HepG2 (cell line): ENCODE results near the gene TST. TPM values are rescaled to one million over a fixed set of nuclear protein-coding genes. Genes with fewer than 3 reads are reported as not detected.

Source experiments
- HNRNPK ChIP-seq: fragments of 200-400 bp; formaldehyde crosslinking; IDR thresholded peaks from 2 replicates; pipeline ENCODE4 v1.6.1; 2018; ENCODE audit warnings: low read length, low read depth, moderate library complexity, mild to moderate bottlenecking; ENCODE audit not compliant: poor library complexity, severe bottlenecking
- NONO ChIP-seq, 2 experiments: fragments of 450-650 bp in 1 of 2; sonication (generic) in 1 of 2; formaldehyde crosslinking in 1 of 2; IDR thresholded peaks in 1 of 2; conservative IDR thresholded peaks in 1 of 2; 2 replicates each; pipeline versions ENCODE4 v1.6.1 to v1.8.0; 2017 to 2022; ENCODE audit warnings: mild to moderate bottlenecking in 1 of 2, missing genetic modification reagents in 1 of 2, moderate library complexity in 1 of 2
- NR3C1 ChIP-seq: sonication (generic); formaldehyde crosslinking; IDR thresholded peaks from 2 replicates; pipeline ENCODE4 v1.4.0; 2020; ENCODE audit warnings: missing genetic modification reagents
- NRL ChIP-seq: sonication (generic); formaldehyde crosslinking; IDR thresholded peaks from 2 replicates; pipeline ENCODE4 v1.5.0; 2020; ENCODE audit warnings: missing genetic modification reagents, mild to moderate bottlenecking, moderate library complexity, borderline replicate concordance
- REXO4 ChIP-seq: sonication (generic); formaldehyde crosslinking; IDR thresholded peaks from 2 replicates; pipeline ENCODE4 v1.8.0; 2022; ENCODE audit warnings: missing genetic modification reagents, mild to moderate bottlenecking, borderline replicate concordance
- YY1 ChIP-seq: IDR thresholded peaks from 2 replicates; pipeline ENCODE4 v1.6.1; 2011; ENCODE audit warnings: low read length, low read depth, moderate library complexity, mild to moderate bottlenecking; ENCODE audit not compliant: insufficient read depth, insufficient replicate concordance
- ZBTB3 ChIP-seq: sonication (generic); formaldehyde crosslinking; IDR thresholded peaks from 2 replicates; pipeline ENCODE4 v1.4.0; 2020; ENCODE audit warnings: low read depth, mild to moderate bottlenecking, moderate library complexity, missing genetic modification reagents, borderline replicate concordance
- ZNF180 ChIP-seq: sonication (generic); formaldehyde crosslinking; IDR thresholded peaks from 2 replicates; pipeline ENCODE4 v1.4.0; 2020; ENCODE audit warnings: low read depth, missing genetic modification reagents, borderline replicate concordance
- ZNF337 ChIP-seq: sonication (generic); formaldehyde crosslinking; IDR thresholded peaks from 2 replicates; pipeline ENCODE4 v1.5.1; 2020; ENCODE audit warnings: missing genetic modification reagents, low read depth, mild to moderate bottlenecking, borderline replicate concordance
- ZNF33A ChIP-seq: sonication (generic); formaldehyde crosslinking; IDR thresholded peaks from 2 replicates; pipeline ENCODE4 v1.5.1; 2020; ENCODE audit warnings: missing genetic modification reagents, mild to moderate bottlenecking, moderate library complexity, borderline replicate concordance
- ZNF782 ChIP-seq: sonication (generic); formaldehyde crosslinking; IDR thresholded peaks from 2 replicates; pipeline ENCODE4 v1.4.0; 2020; ENCODE audit warnings: missing genetic modification reagents, mild to moderate bottlenecking, borderline replicate concordance
- polyA plus RNA-seq, 8 experiments: library from polyadenylated mRNA; depleted of rRNA in 3 of 8; stranded (reverse) in 7 of 8; unstranded in 1 of 8; fragments of >200 nt; fragmentation: Illumina TruSeq in 4 of 8; extraction: Trizol in 4 of 8; gene quantifications; 2 replicates each; pipeline versions ENCODE4 v1.2.1 to v1.2.3, GENCODE V29; 2011 to 2016; ENCODE audit warnings: low read depth in 4 of 8, missing spikeins in 1 of 8, mixed read lengths in 1 of 8; ENCODE audit not compliant: insufficient read depth in 1 of 8
- total RNA-seq, 5 experiments: library from RNA; depleted of rRNA; stranded (reverse); fragments of >200 nt; fragmentation: Illumina TruSeq; extraction: Trizol; gene quantifications; 2 replicates each; pipeline ENCODE4 v1.2.3, GENCODE V29; 2016; ENCODE audit warnings: low read depth in 1 of 5
- TF ChIP-seq, protein P1 (sequence below): sonication (generic); formaldehyde crosslinking; IDR thresholded peaks from 2 replicates; pipeline ENCODE4 v1.5.1; 2020; ENCODE audit warnings: missing genetic modification reagents, mild to moderate bottlenecking, borderline replicate concordance
- TF ChIP-seq, protein P2 (sequence below): sonication (generic); formaldehyde crosslinking; IDR thresholded peaks from 2 replicates; pipeline ENCODE4 v1.4.0; 2020; ENCODE audit warnings: missing genetic modification reagents, borderline replicate concordance
- TF ChIP-seq, protein P3 (sequence below): sonication (generic); formaldehyde crosslinking; IDR thresholded peaks from 2 replicates; pipeline ENCODE4 v1.4.0; 2020; ENCODE audit warnings: mild to moderate bottlenecking, missing genetic modification reagents, borderline replicate concordance
- TF ChIP-seq, protein P4 (sequence below): sonication (generic); formaldehyde crosslinking; IDR thresholded peaks from 2 replicates; pipeline ENCODE4 v1.5.1; 2020; ENCODE audit warnings: mild to moderate bottlenecking, missing genetic modification reagents, borderline replicate concordance

Gene TST
- total and polyA plus RNA-seq, 2 of the 13 experiments (the other 11 are each of a cell fraction or from before 2014, with no cell fraction given) = 44.6 to 63.6 TPM

DNA sequence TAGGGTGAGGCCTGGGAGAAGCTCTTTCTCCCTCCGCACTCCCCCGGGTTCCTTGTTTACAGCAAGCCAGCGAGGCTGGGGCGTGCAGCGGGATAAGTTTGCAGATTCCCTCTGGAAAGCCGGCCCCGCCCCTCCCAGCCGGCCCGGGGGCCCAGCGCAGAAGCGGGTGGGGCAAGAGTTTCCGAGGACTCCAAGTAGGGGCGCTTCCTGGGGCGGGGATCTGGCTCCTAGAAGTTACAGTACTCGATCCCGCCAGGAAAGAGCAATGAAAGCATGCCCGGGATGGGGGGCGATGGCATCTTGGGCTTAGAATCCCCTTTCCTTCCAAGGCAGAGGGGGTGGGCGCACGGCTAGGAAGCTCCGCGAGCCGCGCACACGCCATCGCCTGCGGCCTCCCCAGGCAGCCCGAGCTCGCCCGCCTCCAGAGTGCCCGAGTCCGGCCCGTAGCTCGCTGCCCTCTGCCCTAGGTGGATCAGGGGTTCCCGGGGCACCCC lies 385 bp downstream of the TST start (continued):
- TF ChIP-seq YY1 (peak; percentile 15), ZNF337 (CRISPR knock-in tag) (0 out of 2 replicates have a peak, but pooled peaks have one; percentile 48), NR3C1 (CRISPR knock-in tag) (no peak), REXO4 (no peak), NONO (IDR thresholded peaks at IDR 0.05) (no peak), NONO (CRISPR knock-in tag; conservative IDR thresholded peaks at IDR 0.05) (no peak), ZNF180 (CRISPR knock-in tag) (no peak), ZBTB3 (no peak), ZNF33A (CRISPR knock-in tag) (no peak), HNRNPK (no peak), ZNF782 (CRISPR knock-in tag) (no peak), NRL (CRISPR knock-in tag) (0 out of 2 replicates have a peak, but pooled peaks have one; percentile 37)
- TF ChIP-seq, protein P1, sequence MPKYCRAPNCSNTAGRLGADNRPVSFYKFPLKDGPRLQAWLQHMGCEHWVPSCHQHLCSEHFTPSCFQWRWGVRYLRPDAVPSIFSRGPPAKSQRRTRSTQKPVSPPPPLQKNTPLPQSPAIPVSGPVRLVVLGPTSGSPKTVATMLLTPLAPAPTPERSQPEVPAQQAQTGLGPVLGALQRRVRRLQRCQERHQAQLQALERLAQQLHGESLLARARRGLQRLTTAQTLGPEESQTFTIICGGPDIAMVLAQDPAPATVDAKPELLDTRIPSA (CRISPR knock-in tag) = no peak
- TF ChIP-seq, protein P2, sequence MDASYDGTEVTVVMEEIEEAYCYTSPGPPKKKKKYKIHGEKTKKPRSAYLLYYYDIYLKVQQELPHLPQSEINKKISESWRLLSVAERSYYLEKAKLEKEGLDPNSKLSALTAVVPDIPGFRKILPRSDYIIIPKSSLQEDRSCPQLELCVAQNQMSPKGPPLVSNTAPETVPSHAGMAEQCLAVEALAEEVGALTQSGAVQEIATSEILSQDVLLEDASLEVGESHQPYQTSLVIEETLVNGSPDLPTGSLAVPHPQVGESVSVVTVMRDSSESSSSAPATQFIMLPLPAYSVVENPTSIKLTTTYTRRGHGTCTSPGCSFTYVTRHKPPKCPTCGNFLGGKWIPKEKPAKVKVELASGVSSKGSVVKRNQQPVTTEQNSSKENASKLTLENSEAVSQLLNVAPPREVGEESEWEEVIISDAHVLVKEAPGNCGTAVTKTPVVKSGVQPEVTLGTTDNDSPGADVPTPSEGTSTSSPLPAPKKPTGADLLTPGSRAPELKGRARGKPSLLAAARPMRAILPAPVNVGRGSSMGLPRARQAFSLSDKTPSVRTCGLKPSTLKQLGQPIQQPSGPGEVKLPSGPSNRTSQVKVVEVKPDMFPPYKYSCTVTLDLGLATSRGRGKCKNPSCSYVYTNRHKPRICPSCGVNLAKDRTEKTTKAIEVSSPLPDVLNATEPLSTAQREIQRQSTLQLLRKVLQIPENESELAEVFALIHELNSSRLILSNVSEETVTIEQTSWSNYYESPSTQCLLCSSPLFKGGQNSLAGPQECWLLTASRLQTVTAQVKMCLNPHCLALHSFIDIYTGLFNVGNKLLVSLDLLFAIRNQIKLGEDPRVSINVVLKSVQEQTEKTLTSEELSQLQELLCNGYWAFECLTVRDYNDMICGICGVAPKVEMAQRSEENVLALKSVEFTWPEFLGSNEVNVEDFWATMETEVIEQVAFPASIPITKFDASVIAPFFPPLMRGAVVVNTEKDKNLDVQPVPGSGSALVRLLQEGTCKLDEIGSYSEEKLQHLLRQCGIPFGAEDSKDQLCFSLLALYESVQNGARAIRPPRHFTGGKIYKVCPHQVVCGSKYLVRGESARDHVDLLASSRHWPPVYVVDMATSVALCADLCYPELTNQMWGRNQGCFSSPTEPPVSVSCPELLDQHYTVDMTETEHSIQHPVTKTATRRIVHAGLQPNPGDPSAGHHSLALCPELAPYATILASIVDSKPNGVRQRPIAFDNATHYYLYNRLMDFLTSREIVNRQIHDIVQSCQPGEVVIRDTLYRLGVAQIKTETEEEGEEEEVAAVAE (CRISPR knock-in tag) = no peak
- TF ChIP-seq, protein P3, sequence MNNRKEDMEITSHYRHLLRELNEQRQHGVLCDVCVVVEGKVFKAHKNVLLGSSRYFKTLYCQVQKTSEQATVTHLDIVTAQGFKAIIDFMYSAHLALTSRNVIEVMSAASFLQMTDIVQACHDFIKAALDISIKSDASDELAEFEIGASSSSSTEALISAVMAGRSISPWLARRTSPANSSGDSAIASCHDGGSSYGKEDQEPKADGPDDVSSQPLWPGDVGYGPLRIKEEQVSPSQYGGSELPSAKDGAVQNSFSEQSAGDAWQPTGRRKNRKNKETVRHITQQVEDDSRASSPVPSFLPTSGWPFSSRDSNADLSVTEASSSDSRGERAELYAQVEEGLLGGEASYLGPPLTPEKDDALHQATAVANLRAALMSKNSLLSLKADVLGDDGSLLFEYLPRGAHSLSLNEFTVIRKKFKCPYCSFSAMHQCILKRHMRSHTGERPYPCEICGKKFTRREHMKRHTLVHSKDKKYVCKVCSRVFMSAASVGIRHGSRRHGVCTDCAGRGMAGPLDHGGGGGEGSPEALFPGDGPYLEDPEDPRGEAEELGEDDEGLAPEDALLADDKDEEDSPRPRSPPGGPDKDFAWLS (CRISPR knock-in tag) = no peak
- TF ChIP-seq, protein P4, sequence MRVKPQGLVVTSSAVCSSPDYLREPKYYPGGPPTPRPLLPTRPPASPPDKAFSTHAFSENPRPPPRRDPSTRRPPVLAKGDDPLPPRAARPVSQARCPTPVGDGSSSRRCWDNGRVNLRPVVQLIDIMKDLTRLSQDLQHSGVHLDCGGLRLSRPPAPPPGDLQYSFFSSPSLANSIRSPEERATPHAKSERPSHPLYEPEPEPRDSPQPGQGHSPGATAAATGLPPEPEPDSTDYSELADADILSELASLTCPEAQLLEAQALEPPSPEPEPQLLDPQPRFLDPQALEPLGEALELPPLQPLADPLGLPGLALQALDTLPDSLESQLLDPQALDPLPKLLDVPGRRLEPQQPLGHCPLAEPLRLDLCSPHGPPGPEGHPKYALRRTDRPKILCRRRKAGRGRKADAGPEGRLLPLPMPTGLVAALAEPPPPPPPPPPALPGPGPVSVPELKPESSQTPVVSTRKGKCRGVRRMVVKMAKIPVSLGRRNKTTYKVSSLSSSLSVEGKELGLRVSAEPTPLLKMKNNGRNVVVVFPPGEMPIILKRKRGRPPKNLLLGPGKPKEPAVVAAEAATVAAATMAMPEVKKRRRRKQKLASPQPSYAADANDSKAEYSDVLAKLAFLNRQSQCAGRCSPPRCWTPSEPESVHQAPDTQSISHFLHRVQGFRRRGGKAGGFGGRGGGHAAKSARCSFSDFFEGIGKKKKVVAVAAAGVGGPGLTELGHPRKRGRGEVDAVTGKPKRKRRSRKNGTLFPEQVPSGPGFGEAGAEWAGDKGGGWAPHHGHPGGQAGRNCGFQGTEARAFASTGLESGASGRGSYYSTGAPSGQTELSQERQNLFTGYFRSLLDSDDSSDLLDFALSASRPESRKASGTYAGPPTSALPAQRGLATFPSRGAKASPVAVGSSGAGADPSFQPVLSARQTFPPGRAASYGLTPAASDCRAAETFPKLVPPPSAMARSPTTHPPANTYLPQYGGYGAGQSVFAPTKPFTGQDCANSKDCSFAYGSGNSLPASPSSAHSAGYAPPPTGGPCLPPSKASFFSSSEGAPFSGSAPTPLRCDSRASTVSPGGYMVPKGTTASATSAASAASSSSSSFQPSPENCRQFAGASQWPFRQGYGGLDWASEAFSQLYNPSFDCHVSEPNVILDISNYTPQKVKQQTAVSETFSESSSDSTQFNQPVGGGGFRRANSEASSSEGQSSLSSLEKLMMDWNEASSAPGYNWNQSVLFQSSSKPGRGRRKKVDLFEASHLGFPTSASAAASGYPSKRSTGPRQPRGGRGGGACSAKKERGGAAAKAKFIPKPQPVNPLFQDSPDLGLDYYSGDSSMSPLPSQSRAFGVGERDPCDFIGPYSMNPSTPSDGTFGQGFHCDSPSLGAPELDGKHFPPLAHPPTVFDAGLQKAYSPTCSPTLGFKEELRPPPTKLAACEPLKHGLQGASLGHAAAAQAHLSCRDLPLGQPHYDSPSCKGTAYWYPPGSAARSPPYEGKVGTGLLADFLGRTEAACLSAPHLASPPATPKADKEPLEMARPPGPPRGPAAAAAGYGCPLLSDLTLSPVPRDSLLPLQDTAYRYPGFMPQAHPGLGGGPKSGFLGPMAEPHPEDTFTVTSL (CRISPR knock-in tag) = no peak
